GM18951 (cell line): ENCODE measurements around the gene ABT1.

Experiments
- POLR2A ChIP-seq: IDR thresholded peaks from 4 replicates; pipeline ENCODE4 v1.6.1; 2011; ENCODE audit warnings: mild to moderate bottlenecking; ENCODE audit not compliant: insufficient read length, insufficient read depth; ENCODE audit errors: extremely low read depth
- in situ Hi-C: fragments of 300-500 bp; cut with MboI; formaldehyde crosslinking; loops from one replicate; pipeline ENCODE4 v1.12.0; 2022; ENCODE audit warnings: low sequenced_read_pairs, mixed read lengths, inconsistent platforms; ENCODE audit not compliant: unreplicated experiment

Gene ABT1

GRCh38 chr6:26602262-26602661, 5.5 kb downstream of the ABT1 start:
- in situ Hi-C loops, result loop anchor here (25.0 kb wide), 1 partner anchor 210 kb away; no protein-coding TSS in a partner anchor

GRCh38 chr6:26604026-26604425, 7.3 kb downstream of the ABT1 start:
- TF ChIP-seq POLR2A, result no peak
- in situ Hi-C loops, result loop anchor here (25.0 kb wide), 1 partner anchor 208 kb away; no protein-coding TSS in a partner anchor

More at GRCh38 chr6:26602262-26602661, 5.5 kb downstream of the ABT1 start:
- TF ChIP-seq POLR2A, result no peak

GRCh38 chr6:26604797-26605196, 8.0 kb downstream of the ABT1 start:
- in situ Hi-C loops, result loop anchor here (5.0 to 25.0 kb wide), 2 partner anchors 53 to 208 kb away; partner anchors contain the start of gene ZNF322
- TF ChIP-seq POLR2A, result no peak

GRCh38 chr6:26607434-26608230, 10.9 kb downstream of the ABT1 start:
- in situ Hi-C loops, result loop anchor here (5.0 to 25.0 kb wide), 2 partner anchors 50 to 205 kb away; partner anchors contain the start of gene ZNF322

GRCh38 chr6:26609463-26609862, 12.7 kb downstream of the ABT1 start:
- TF ChIP-seq POLR2A, result no peak
- in situ Hi-C loops, result loop anchor here (5.0 to 25.0 kb wide), 2 partner anchors 48 to 203 kb away; partner anchors contain the start of gene ZNF322

More at GRCh38 chr6:26607434-26608230, 10.9 kb downstream of the ABT1 start:
- no peak for TF ChIP-seq POLR2A

- TF ChIP-seq POLR2A, result no peak
- in situ Hi-C loops, result loop anchor here (25.0 kb wide), 1 partner anchor 201 kb away; no protein-coding TSS in a partner anchor
Measured at GRCh38 chr6:26611599-26611998, 14.8 kb downstream of the ABT1 start.

GRCh38 chr6:26613201-26613600, 16.4 kb downstream of the ABT1 start:
- in situ Hi-C loops, result loop anchor here (25.0 kb wide), 1 partner anchor 199 kb away; no protein-coding TSS in a partner anchor
- no peak for TF ChIP-seq POLR2A

GRCh38 chr6:26613689-26614683, 17.2 kb downstream of the ABT1 start:
- no peak for TF ChIP-seq POLR2A
- in situ Hi-C loops, result loop anchor here (25.0 kb wide), 1 partner anchor 198 kb away; no protein-coding TSS in a partner anchor

GRCh38 chr6:26623339-26623859, 26.6 kb downstream of the ABT1 start:
- in situ Hi-C loops, result loop anchor here (10.0 to 25.0 kb wide), 2 partner anchors 189 to 461 kb away; no protein-coding TSS in a partner anchor

GRCh38 chr6:26624557-26624956, 27.8 kb downstream of the ABT1 start:
- no peak for TF ChIP-seq POLR2A
- in situ Hi-C loops, result loop anchor here (10.0 to 25.0 kb wide), 2 partner anchors 188 to 460 kb away; no protein-coding TSS in a partner anchor

More at GRCh38 chr6:26623339-26623859, 26.6 kb downstream of the ABT1 start:
- no peak for TF ChIP-seq POLR2A

- in situ Hi-C loops, result loop anchor here (10.0 kb wide), 1 partner anchor 457 kb away; no protein-coding TSS in a partner anchor
- TF ChIP-seq POLR2A, result no peak
Measured at GRCh38 chr6:26627843-26628242, 31.1 kb downstream of the ABT1 start.

- no peak for TF ChIP-seq POLR2A
- in situ Hi-C loops, result loop anchor here (10.0 kb wide), 1 partner anchor 455 kb away; no protein-coding TSS in a partner anchor
Measured at GRCh38 chr6:26629359-26629758, 32.6 kb downstream of the ABT1 start.

GRCh38 chr6:26640806-26641205, 44.1 kb downstream of the ABT1 start:
- in situ Hi-C loops, result no loop called here
- TF ChIP-seq POLR2A, result no peak
